Stimulated activated CD4-positive, alpha-beta T cell treated with anti-CD3 and anti-CD28 coated beads, Interleukin-15, amount 100 ng/mL, for 24 hours (primary cell): ENCODE data around the gene HDHD2.
A peak's percentile ranks its signal among the peaks of the same experiment; 100 is the strongest.
"Not testable (repeated sequence)": the region's sequence is repeated elsewhere in the genome, so short reads cannot be mapped to it uniquely, and the experiment has no call there.

Experiments
- DNase-seq: peaks from one replicate; pipeline ENCODE4 v3.0.0-alpha.2; 2020

The HDHD2 gene, protein sequence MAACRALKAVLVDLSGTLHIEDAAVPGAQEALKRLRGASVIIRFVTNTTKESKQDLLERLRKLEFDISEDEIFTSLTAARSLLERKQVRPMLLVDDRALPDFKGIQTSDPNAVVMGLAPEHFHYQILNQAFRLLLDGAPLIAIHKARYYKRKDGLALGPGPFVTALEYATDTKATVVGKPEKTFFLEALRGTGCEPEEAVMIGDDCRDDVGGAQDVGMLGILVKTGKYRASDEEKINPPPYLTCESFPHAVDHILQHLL

DNA sequence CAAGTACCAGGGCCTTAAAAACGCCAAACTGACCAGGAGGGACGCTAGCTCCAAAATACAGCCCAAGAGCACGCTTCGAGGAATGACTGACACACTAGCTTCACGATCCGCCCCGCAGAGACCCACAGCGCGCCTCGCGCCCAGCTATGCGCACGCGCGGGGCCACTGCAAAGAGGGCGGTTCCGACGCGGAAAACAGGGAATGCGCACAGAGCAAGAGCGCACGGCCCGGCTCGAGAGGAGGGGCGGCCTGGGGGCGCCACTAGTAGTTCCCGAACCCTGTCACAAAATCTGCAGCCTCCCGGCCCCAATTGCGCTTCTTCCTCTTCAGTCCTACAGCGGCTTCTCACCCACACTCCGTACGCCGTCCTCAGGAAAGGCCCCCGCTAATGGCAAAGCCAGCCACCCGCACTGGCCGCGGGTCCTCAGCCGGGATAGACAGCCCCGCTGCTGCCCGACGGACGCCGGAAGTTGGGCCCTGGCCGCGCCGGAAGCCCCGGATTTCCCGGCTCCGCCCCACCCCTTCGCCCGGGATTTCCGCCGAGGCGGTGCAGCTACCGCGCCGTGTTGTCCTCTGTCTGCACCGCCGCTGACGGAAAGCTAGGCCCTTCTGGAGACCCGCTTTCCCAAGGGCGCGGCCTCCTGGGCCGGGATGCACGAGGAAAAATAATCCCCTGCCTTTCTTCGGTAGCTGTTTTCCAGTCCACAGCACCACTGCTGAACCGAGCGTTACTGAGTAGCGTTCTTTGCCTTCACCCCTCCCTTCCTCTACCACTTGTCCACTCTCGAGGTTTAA, at the start of gene HDHD2:
HDHD2 (minus strand) TSS at position 472 of the 795 bp plus-strand sequence. CDS start 14,061 bp downstream, outside the sequence.
- peak; percentile 91 for DNase-seq

DNA sequence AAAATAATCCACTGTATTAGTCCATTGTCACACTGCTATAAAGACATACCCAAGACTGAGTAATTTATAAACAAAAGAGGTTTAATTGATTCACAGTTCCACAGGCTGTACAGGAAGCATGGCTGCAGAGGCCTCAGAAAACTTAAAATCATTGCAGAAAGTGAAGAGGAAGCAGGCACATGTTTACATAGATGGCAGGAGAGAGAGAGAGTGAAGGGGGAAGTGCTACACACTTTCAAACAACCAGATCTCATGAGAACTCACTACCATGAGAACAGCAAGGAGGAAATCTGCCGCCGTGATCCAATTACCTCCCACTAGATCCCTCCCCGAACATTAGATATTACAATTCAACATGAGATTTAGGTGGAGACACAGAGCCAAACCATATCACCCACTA, 45.7 kb upstream of the HDHD2 start:
- DNase-seq, result not testable (repeated sequence)

DNA sequence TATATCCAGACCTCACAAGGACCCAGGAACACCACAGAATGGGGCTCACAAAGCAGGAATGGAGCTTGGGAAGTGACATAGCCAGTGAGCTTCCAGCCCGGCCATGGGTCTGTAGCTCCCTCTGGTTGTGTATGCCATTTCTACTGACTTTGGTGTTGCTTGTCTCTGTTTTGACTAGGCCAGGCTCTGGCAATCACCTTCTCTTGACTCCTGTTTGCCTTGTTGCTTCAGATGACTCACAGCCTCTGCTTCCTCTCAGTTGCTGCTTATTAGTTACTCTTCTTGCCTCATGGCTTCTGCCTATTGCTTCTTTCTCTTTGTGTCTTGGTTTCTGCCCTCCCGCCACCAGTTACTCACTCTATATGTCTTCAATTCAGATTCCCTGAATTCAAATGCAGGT, 41.7 kb upstream of the HDHD2 start:
- no peak for DNase-seq

- no peak for DNase-seq
Observed at GRCh38 chr18:47187721-47188120, 37.4 kb upstream of the HDHD2 start.

DNA sequence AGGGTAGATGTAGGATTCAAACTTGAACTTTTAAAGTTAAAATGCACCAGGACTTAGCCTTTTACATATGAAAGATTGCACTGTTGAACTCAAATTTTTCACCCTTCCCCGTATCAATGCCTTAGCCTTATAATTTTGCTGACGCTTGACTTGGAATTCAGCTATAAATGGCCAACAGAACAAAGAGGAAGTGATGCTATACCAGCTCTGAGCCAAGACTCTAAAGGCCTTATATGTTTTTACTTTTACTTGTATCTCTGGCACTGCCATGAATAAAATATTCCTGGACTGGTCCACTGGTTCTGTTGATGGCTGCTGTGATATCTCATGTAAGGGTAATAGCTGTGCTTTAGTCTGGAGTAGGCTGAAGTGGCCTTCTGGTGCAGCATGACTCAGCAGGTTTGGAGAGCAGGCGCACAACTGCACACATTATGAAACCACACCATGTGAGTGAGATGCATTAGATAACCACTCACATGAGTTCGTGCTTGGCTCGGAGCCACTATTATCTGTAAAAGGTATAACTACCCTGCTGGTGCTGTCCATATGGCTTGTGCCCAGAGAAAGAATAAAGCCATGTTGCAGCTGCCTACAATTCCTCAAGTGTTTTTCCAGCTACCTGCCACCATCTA, 34.2 kb upstream of the HDHD2 start:
- DNase-seq, result peak; percentile 12

GRCh38 chr18:47182156-47182555, 31.9 kb upstream of the HDHD2 start:
- not testable (repeated sequence) for DNase-seq

- no peak for DNase-seq
Observed at GRCh38 chr18:47180765-47181164, 30.5 kb upstream of the HDHD2 start.

GRCh38 chr18:47179520-47179919, 29.2 kb upstream of the HDHD2 start:
- no peak for DNase-seq

DNA sequence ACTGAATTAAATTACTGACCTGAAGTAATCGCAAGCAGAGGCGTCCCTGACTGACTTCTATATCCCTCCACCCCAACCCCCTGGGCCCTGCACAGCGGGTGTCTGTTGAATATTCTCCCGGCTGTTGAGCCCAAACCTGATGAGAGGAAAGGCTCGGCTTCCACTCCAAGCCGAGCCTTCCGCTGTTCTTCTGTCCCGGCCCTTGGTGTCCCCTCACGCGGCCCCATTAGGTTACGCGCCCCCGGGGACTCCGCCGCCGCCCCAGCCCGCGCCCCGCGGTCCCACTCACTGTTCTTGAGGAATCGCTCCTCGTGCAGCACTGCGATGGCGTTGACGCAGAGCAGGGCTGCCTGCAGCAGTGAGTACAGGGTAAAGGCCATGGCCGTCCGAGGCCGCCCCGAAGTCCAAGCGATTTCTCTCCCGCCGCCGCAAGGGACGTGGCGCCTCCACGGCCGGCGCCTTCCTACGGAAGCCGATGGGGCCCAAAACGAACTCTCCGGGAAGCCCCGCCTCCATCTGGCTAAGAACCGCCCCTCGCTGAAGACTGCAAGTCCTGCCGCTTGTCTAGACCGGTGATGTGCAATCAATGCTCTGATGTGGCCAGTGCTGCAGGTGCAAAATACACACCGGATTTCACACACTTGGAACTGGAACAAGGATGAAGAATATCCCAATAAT, 25.7 kb upstream of the HDHD2 start, which contains the start of gene IER3IP1:
IER3IP1 (minus strand) TSS at position 467 of the 678 bp plus-strand sequence; CDS start at position 380, 87 bp downstream.
- peak; percentile 93 for DNase-seq

DNA sequence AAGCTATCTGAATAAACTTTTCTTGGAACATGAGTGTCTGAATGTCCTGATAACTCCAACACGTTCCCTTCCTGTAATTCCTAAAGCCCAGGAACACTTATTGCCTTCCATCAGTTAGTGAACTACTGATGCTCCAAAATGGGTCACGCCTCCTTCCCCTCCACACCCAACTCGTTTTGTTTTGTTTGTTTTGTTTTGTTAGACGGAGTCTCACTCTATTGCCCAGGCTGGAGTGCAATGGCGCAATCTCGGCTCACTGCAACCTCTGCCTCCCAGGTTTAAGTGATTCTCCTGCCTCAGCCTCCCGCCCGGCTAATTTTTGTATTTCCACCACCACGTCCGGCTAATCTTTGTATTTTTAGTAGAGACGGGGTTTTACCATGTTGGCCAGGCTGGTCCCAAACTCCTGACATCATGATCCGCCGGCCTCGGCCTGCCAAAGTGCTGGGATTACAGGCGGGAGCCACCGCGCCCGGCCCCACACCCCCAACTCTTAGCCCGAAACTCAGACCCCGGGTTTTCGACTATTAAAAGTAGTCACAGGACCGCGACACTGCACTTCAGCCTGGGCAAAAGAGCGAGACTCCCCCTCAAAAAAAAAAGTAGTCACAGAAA, 25.1 kb upstream of the HDHD2 start:
- peak; percentile 3 for DNase-seq

- DNase-seq, result no peak
Observed at GRCh38 chr18:47174545-47175116, 24.3 kb upstream of the HDHD2 start.

- no peak for DNase-seq
Observed at GRCh38 chr18:47172476-47172875, 22.2 kb upstream of the HDHD2 start.

GRCh38 chr18:47168913-47169312, 18.6 kb upstream of the HDHD2 start:
- no peak for DNase-seq

- no peak for DNase-seq
Observed at GRCh38 chr18:47168509-47168908, 18.2 kb upstream of the HDHD2 start.

- no peak for DNase-seq
Observed at GRCh38 chr18:47166294-47166693, 16.0 kb upstream of the HDHD2 start.

GRCh38 chr18:47163241-47163640, 12.9 kb upstream of the HDHD2 start:
- peak; percentile 18 for DNase-seq

DNA sequence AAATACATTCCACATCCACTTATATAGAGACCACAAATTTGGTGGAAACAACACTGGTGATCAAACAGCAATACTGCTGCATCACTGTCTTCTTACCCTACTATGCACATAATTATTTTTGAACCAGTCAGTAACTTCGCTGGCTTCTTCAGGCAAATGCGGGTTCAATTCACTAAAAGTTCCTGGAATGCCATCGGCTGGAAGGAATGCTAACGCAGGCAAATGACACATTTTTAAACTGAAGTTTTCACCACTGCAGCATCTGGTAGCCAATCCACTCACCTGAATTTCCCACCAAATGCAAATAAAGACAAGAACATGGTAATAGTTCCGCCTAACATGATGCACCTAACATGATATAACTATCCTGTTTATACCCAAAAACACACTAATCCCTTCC, 10.0 kb upstream of the HDHD2 start:
- no peak for DNase-seq

DNA sequence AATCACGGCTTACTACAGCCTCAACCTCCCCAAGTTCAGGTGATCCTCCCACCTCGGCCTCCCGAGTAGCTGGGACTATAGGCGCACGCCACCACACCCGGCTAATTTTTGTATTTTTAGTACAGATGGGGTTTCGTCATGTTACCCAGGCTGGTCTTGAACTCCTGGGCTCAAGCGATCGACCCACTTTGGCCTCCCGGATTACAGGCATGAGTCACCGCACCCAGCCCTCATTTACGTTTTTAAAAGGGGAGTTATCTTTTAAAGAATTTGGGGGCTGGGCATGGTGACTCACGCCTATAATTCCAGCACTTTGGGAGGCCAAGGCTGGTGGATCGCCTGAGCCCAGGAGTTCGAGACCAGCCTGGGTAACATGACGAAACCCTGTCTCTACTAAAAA, 8.1 kb upstream of the HDHD2 start:
- not testable (repeated sequence) for DNase-seq

- DNase-seq, result no peak
Observed at GRCh38 chr18:47151439-47151838, 1.1 kb upstream of the HDHD2 start.

- DNase-seq, result no peak
Observed at GRCh38 chr18:47150824-47151366, 595 bp upstream of the HDHD2 start.

DNA sequence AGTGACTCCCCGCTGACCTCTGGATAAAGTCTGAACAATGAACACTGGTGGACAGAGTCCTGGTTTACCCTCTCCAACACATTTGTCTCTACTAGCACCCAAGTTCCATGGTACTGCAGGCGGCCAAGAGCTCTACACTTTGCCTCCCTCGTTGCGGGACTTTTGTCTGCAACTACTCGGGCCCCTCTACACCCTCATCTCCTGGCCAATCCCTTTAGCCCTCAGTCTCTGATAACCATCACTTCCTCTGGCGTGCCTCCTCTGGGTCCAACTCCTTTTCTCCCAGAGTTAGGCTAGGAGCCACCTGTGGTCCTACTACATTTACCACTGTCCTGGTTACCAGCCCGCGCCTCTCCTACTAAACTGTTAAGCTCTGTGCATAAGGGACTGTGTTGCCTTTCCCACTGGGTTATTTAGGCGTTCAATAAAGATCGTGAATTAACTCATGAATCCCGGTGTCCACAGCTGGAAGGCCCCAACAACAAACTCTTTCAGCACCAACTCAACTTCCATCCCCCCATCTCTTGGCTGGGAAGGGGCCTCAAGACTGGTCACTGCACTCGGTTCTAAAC, 757 bp downstream of the HDHD2 start:
- DNase-seq, result peak; percentile 4

DNA sequence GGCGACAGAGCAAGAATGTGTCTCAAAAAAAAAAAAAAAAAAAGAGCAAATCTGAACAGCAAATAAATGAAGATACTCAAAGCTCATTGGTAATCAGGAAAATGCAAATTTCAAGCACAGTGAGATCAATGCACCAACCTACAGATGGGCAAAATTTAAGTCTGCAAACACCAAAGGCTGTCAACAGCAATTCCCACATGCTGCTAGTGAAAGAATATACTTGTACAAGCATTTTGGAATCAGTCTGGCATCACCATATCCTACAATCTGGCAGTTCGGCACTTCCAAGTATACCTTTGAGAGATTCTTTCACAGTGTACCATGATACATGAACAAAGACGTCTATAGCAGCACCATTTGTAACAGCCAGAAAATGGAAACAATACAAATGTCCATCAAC, 4.1 kb downstream of the HDHD2 start:
- no peak for DNase-seq
